ENCODE measurements around the gene UVRAG. TPM values are rescaled to one million over a fixed set of nuclear protein-coding genes. Genes with fewer than 3 reads are reported as not detected.
"Not testable (repeated sequence)": the region's sequence is repeated elsewhere in the genome, so short reads cannot be mapped to it uniquely, and the experiment has no call there.

Gene UVRAG
- total and polyA plus RNA-seq, 9 donors, result 10.1 to 26.7 (median 19.2) TPM

DNA sequence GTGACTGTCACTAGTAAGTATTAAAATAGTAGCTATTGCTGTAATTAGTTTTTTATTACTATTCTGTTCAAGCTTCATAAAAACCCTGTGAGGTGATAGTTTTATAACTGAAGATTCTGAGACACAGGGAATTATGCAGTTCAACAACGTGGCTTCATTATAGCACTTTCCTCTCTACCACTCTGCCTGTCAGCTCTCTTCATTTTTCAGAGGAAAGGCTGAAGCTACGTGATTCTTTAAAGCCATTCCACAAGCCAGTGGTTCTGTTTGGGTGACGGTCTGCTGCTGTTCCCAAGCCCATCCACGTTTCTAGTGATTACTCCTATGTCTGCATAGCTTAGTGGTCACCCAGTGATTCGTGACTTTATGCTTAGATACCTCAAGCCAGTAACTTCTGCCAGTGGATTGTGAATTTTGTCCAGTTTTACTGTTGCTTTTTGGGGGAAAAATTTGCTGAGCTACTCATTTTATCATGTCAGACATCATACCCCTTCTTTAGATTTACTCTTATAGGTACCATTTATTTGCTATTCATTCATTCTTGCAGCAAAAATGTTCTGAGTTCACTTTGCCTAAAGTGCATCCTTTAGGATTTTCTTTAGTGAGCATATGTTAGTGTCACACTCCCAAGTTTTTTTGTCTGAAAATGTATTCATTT lies 59.8 kb downstream of the UVRAG start:
- DNase-seq, result no peak
- intact Hi-C loops (cut with DNase I), result no loop called here
- peaks cover 1% of the 10 kb centered on the region for H3K4me1 ChIP-seq (ENCODE audit: insufficient read depth)
- TF ChIP-seq EP300 (IDR thresholded peaks at IDR 0.05) (no peak), POLR2A (IDR thresholded peaks at IDR 0.05) (no peak), CTCF (IDR thresholded peaks at IDR 0.05) (no peak)
- no peak overlapping the region for H3K4me3 ChIP-seq
- H3K36me3 ChIP-seq, result no peaks in the 10 kb centered on the region
- H3K27me3 ChIP-seq, result no peaks in the 10 kb centered on the region
- H3K27ac ChIP-seq, result no peak overlapping the region
- H3K9me3 ChIP-seq, result no peaks in the 10 kb centered on the region
- 81 to 90% (median 81%) methylated on average over 5 of the region's 5 CpGs for WGBS, 3 donors

DNA sequence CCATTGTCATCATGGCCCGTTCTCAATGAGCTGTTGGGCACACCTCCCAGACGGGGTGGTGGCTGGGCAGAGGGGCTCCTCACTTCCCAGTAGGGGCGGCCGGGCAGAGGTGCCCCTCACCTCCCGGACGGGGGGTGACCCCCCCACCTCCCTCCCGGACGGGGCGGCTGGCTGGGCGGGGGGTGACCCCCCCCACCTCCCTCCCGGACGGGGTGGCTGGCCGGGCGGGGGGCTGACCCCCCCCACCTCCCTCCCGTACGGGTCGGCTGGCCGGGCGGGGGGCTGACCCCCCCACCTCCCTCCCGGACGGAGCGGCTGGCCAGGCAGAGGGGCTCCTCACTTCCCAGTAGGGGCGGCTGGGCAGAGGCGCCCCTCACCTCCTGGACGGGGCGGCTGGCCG lies 62.3 kb downstream of the UVRAG start:
- H3K36me3 ChIP-seq; H3K4me3 ChIP-seq; DNase-seq; H3K27ac ChIP-seq; H3K9me3 ChIP-seq; H3K4me1 ChIP-seq (ENCODE audit: insufficient read depth); H3K27me3 ChIP-seq; intact Hi-C loops (cut with DNase I): not testable (repeated sequence)
- 89 to 98% (median 92%) methylated on average over 2 to 21 of the region's 27 CpGs for WGBS, 3 donors

DNA sequence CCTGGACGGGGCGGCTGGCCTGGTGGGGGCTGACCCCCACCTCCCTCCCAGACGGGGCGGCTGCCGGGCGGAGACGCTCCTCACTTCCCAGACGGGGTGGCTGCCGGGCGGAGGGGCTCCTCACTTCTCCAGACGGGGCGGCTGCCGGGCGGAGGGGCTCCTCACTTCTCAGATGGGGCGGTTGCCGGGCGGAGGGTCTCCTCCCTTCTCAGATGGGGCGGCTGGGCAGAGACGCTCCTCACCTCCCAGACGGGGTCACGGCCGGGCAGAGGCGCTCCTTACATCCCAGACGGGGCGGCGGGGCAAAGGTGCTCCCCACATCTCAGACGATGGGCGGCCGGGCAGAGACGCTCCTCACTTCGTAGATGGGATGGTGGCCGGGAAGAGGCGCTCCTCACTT lies 62.9 kb downstream of the UVRAG start:
- 94 to 100% (median 98%) methylated on average over 1 to 33 of the region's 33 CpGs for WGBS, 3 donors
- H3K36me3 ChIP-seq; H3K27me3 ChIP-seq; DNase-seq; H3K4me1 ChIP-seq (ENCODE audit: insufficient read depth); H3K9me3 ChIP-seq; intact Hi-C loops (cut with DNase I); H3K4me3 ChIP-seq; H3K27ac ChIP-seq: not testable (repeated sequence)

DNA sequence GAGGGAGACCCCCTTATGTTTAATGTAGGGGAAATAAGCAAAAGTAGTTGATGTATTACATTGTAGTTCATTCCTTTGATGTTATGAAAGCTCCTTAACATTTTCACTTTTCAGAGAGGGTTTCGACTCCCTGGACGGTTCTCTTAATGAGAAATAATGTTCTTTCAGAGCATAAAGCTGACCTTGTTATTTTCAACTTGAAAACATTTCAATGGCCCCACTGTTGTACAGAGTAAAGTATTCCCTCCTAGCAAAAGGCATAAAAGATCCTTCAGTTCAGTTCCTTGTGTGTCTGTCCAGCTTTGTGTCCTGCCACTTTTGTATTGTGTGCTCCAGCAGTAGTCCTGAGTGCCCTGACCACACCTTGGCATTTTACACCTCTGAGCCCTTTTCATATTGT lies 63.9 kb downstream of the UVRAG start:
- Histone ChIP-seq H3K27me3 (no peaks in the 10 kb centered on the region), H3K27ac (no peak overlapping the region), H3K4me3 (no peak overlapping the region), H3K36me3 (no peaks in the 10 kb centered on the region), H3K9me3 (no peaks in the 10 kb centered on the region), H3K4me1 (ENCODE audit: insufficient read depth) (peaks cover 1% of the 10 kb centered on the region)
- WGBS, 3 donors, result 41 to 64% (median 53%) methylated on average over 2 of the region's 2 CpGs
- no peak for DNase-seq
- intact Hi-C loops (cut with DNase I), result no loop called here
- TF ChIP-seq POLR2A (IDR thresholded peaks at IDR 0.05) (no peak), CTCF (IDR thresholded peaks at IDR 0.05) (no peak), EP300 (IDR thresholded peaks at IDR 0.05) (no peak)

- TF ChIP-seq EP300 (IDR thresholded peaks at IDR 0.05), result no peak
- no peak for TF ChIP-seq CTCF (IDR thresholded peaks at IDR 0.05)
- TF ChIP-seq POLR2A (IDR thresholded peaks at IDR 0.05), result no peak
- Histone ChIP-seq H3K27me3 (no peaks in the 10 kb centered on the region), H3K27ac (no peak overlapping the region), H3K4me1 (ENCODE audit: insufficient read depth) (peaks cover 1% of the 10 kb centered on the region), H3K36me3 (no peaks in the 10 kb centered on the region), H3K4me3 (no peak overlapping the region), H3K9me3 (no peaks in the 10 kb centered on the region)
- intact Hi-C loops (cut with DNase I), result no loop called here
- no peak for DNase-seq
- 69 to 78% (median 71%) methylated on average over 9 of the region's 9 CpGs for WGBS, 3 donors
Measured at GRCh38 chr11:75879737-75880136, 64.7 kb downstream of the UVRAG start.

DNA sequence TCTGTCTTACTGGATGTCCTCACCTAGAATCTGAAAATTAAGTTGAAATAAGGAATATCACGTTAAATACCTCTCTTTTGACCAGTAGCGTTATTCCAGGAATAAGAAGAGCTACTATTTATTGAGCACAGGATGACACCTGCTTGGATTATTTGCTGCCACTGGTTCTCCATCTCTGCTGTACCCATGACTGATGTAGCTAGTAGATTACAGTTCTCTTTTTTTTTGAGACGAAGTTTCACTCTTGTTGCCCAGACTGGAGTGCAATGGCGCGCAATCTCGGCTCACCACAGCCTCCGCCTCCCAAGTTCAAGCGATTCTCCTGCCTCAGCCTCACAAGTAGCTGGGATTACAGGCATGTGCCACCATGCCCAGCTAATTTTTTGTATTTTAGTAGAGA lies 65.3 kb downstream of the UVRAG start:
- WGBS, 3 donors, result 94 to 96% (median 94%) methylated on average over 8 of the region's 8 CpGs
- H3K36me3 ChIP-seq; H3K9me3 ChIP-seq; DNase-seq; H3K27me3 ChIP-seq; intact Hi-C loops (cut with DNase I); H3K27ac ChIP-seq; H3K4me3 ChIP-seq; H3K4me1 ChIP-seq (ENCODE audit: insufficient read depth): not testable (repeated sequence)

Data from ovary (tissue), 9 donors.